GM12874 (cell line): Measurements from ENCODE around the gene OR4D6.

Experiments used
- TF ChIP-seq, protein P1 (sequence below): IDR thresholded peaks from 2 replicates; pipeline ENCODE4 v1.5.1; 2011; ENCODE audit warnings: low read depth, mild to moderate bottlenecking, control low read depth, low read length, moderate library complexity; ENCODE audit not compliant: insufficient read depth

The OR4D6 gene

DNA sequence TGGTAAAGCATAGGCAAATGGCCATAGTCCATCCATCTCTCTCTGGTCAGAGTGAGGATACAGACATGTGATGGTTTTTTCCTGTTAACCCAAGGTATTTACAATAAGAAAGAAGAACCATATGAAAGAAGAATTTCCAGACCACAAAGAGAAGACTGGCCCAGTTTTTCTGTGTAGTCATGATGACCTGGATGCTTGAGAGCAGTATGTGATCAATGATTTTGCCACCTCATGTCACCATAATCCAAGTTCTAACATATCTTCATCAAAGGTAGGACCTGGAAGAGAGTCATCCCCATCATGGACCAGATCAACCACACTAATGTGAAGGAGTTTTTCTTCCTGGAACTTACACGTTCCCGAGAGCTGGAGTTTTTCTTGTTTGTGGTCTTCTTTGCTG, at the start of gene OR4D6:
TSS of gene OR4D6 (plus strand) at position 301 of the 400 bp plus-strand sequence. CDS start at position 301, 0 bp downstream.
- TF ChIP-seq, protein P1, sequence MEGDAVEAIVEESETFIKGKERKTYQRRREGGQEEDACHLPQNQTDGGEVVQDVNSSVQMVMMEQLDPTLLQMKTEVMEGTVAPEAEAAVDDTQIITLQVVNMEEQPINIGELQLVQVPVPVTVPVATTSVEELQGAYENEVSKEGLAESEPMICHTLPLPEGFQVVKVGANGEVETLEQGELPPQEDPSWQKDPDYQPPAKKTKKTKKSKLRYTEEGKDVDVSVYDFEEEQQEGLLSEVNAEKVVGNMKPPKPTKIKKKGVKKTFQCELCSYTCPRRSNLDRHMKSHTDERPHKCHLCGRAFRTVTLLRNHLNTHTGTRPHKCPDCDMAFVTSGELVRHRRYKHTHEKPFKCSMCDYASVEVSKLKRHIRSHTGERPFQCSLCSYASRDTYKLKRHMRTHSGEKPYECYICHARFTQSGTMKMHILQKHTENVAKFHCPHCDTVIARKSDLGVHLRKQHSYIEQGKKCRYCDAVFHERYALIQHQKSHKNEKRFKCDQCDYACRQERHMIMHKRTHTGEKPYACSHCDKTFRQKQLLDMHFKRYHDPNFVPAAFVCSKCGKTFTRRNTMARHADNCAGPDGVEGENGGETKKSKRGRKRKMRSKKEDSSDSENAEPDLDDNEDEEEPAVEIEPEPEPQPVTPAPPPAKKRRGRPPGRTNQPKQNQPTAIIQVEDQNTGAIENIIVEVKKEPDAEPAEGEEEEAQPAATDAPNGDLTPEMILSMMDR, result no peak

GRCh38 chr11:59413646-59414045, 43.1 kb upstream of the OR4D6 start:
- TF ChIP-seq, protein P1, result no peak

DNA sequence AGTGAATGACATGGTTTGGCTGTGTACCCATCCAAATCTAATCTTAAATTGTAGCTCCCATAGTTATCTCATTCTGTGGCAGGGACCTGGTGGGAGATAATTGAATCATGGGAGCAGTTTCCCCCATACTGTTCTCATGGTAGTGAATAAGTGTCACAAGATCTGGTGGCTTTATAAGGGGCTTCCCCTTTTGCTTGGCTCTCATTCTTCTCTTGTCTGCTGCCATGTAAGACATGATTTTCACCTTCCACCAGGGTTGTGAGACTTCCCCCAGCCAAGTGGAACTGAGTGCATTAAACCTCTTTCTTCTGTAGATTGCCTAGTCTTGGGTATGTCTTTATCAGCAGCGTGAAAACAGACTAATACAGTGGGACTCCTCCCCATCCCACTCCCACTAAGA, 41.6 kb upstream of the OR4D6 start:
- TF ChIP-seq, protein P1, result no peak

DNA sequence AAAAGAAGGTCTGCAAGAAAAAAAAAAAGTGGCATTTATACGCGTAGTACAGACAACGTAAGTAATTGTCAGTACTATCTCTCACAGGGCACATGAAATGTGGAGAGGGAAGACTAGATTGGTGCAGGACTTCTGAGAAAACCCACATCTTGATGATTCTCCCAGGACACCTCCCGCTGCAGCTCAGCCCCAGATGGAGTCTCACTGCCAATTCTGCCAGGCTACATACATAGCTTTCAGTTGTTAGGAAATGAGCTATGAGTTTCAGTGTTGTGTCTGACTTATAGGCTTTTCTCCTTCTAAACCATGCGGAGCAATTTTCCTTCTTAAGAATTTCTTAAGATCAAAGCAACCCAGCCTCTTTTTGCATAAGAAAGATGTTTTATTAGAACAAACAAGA, 40.1 kb upstream of the OR4D6 start:
- TF ChIP-seq, protein P1, result no peak

- TF ChIP-seq, protein P1, result no peak
Measured at GRCh38 chr11:59417023-59417422, 39.7 kb upstream of the OR4D6 start.

GRCh38 chr11:59418156-59418555, 38.6 kb upstream of the OR4D6 start:
- TF ChIP-seq, protein P1, result no peak

DNA sequence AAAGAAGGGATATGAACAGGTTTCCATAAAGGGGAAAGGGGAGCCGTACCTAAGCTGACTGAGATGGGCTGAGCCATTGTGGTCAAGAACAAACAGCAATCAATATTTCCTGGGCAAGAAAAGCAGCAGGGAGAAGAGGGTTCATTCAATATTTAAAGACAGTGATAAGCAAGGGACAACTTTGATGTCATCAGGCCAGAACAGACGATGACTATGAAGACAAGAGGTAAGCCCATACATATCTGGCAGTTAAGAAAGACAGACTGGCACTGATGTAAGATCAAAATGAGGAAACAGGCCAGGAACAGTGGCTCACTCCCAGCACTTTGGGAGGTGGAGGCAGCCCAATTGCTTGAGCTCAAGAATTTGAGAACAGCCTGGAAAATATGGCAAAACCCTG, 32.9 kb upstream of the OR4D6 start:
- TF ChIP-seq, protein P1, result no peak

DNA sequence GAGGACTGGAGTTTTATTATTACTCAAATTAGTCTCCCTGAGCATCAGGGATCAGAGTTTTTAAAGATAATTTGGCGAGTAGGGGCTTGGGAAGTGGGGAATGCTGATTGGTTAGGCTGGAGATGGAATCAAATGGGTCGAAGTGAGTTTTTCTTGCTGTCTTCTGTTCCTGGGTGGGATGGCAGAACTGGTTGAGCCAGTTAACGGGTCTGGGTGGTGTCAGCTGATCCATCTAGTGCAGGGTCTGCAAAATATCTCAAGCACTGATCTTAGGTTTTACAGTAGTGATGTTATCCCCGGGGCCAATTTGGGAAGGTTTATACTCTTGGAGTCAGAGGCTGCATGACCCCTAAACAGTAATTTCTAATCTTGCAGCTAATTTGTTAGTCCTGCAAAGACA, 31.6 kb upstream of the OR4D6 start:
- TF ChIP-seq, protein P1, result no peak
